ENCODE measurements around the gene TRIM5. TPM values are rescaled to one million over a fixed set of nuclear protein-coding genes. Genes with fewer than 3 reads are reported as not detected.
"Not testable (repeated sequence)": the region's sequence is repeated elsewhere in the genome, so short reads cannot be mapped to it uniquely, and the experiment has no call there.

The TRIM5 gene
- total and polyA plus RNA-seq, 5 experiments from 2014 or later: 9.6 to 41.8 (median 10.4) TPM

DNA sequence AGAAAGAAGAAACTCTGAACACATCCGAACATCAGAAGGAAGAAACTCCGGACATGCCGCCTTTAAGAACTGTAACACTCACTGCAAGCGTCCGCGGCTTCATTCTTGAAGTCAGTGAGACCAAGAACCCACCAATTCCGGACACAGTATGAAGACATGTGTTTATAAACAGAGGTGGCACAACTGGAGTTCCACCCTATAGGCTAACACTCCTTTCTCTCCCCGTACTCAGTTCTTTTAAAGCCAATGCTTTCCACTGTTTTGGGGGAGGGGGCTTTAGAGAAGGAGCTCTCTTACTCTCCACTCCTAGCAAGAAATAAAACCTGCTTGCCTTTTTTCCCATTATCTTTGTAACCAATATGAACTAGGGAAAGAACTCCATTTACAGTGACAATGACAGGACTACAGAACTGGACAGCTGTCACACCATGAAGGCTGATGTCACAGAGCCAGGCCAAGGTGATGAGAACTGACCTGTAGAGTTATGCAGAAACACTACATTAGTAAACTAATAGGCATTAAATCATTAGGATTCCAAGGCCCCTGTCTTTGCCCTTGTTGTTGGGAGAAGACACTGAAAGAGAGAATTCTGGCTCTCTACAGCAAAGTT lies 733 bp downstream of the TRIM5 start:
- POLR2A ChIA-PET: interaction anchor here (0.6 to 1.5 kb wide), 8 partner anchors 9 to 60 kb away, joined by 3 to 4 read pairs (median 3); partner anchors contain the start of gene TRIM34
- peaks cover 21 to 76% (median 63%) of the 10 kb centered on the region in 4 donors for H3K4me1 Mint-ChIP-seq
- H3K27ac Mint-ChIP-seq: peak overlapping the region; percentile 67 to 98 (median 96)
- H3K27me3 Mint-ChIP-seq: no peaks in the 10 kb centered on the region
- ATAC-seq: peak in 1 of 2 donors; percentile 9
- H3K9me3 Mint-ChIP-seq: no peaks in the 10 kb centered on the region
- peak overlapping the region; percentile 89 to 97 (median 94) for H3K4me3 Mint-ChIP-seq
- peak in 1 of 10 donors; percentile 2 for DNase-seq
- peaks cover 7 to 23% (median 8%) of the 10 kb centered on the region in 3 donors for H3K36me3 Mint-ChIP-seq

DNA sequence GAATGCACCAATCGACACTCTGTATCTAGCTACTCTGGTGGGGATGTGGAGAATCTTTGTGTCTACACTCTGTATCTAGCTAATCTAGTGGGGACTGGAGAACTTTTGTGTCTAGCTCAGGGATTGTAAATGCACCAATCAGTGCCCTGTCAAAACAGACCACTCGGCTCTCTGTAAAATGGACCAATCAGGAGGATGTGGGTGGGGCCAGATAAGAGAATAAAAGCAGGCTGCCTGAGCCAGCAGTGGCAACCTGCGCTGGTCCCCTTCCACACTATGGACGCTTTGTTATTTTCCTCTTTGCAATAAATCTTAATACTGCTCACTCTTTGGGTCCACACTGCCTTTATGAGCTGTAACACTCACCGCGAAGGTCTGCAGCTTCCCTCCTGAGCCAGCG lies 1.3 kb downstream of the TRIM5 start:
- H3K27ac Mint-ChIP-seq: peak overlapping the region; percentile 67 to 98 (median 96)
- H3K4me3 Mint-ChIP-seq: peak overlapping the region; percentile 89 to 97 (median 94)
- peak in 6 of 10 donors; percentile 7 to 46 (median 30) for DNase-seq
- peaks cover 22 to 76% (median 64%) of the 10 kb centered on the region in 4 donors for H3K4me1 Mint-ChIP-seq
- H3K27me3 Mint-ChIP-seq, POLR2A ChIA-PET, H3K9me3 Mint-ChIP-seq, ATAC-seq: not testable (repeated sequence)
- peaks cover 10 to 28% (median 13%) of the 10 kb centered on the region in 3 donors for H3K36me3 Mint-ChIP-seq

GRCh38 chr11:5682890-5683441 lies 1.9 kb downstream of the TRIM5 start:
- DNase-seq, POLR2A ChIA-PET, H3K9me3 Mint-ChIP-seq, ATAC-seq, H3K27me3 Mint-ChIP-seq: not testable (repeated sequence)
- peaks cover 20 to 77% (median 61%) of the 10 kb centered on the region in 4 donors for H3K4me1 Mint-ChIP-seq
- peak overlapping the region in 4 of 10 donors; percentile 67 to 97 (median 94) for H3K27ac Mint-ChIP-seq
- peak overlapping the region in 7 of 10 donors; percentile 89 to 97 (median 97) for H3K4me3 Mint-ChIP-seq
- peaks cover 17 to 34% (median 20%) of the 10 kb centered on the region in 3 donors for H3K36me3 Mint-ChIP-seq

- Mint-ChIP-seq H3K36me3 (peaks cover 26 to 55% (median 36%) of the 10 kb centered on the region in 3 donors), H3K4me3 (no peak overlapping the region), H3K9me3 (peaks cover 0 to 5% (median 0%) of the 10 kb centered on the region in 9 donors), H3K4me1 (peaks cover 15 to 62% (median 47%) of the 10 kb centered on the region in 4 donors), H3K27ac (peak overlapping the region in 4 of 10 donors; percentile 20 to 71 (median 40)), H3K27me3 (no peaks in the 10 kb centered on the region)
- no peak for DNase-seq
- POLR2A ChIA-PET: no interaction called here
- ATAC-seq: no peak
Measured at GRCh38 chr11:5679811-5680210, 5.1 kb downstream of the TRIM5 start.

DNA sequence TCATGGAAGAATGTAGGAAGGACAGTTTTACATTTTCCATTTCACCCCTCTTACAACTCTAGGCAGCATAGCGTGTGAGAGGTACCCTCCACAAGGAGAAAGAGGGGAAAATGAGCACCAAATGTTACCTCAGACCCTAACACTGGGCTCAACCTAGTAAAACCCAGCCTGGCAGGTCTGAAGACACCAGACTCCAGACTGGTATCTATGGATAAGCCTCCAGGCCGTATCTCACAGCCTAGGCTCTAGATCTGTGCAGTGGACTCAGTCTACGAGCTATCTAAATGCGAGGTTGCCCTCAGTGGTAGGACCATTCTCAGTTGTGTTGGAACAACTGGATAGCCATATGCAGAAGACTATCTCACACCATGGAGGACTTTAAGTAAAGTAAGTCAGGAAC lies 10.5 kb downstream of the TRIM5 start:
- H3K27me3 Mint-ChIP-seq: no peaks in the 10 kb centered on the region
- peaks cover 0 to 5% (median 0%) of the 10 kb centered on the region in 9 donors for H3K9me3 Mint-ChIP-seq
- ATAC-seq (no peak), DNase-seq (no peak)
- peak overlapping the region in 3 of 10 donors; percentile 9 to 22 (median 15) for H3K4me3 Mint-ChIP-seq
- peaks cover 10 to 35% (median 31%) of the 10 kb centered on the region in 4 donors for H3K4me1 Mint-ChIP-seq
- peak overlapping the region in 2 of 10 donors; percentile 3 to 42 for H3K27ac Mint-ChIP-seq
- H3K36me3 Mint-ChIP-seq: peaks cover 25 to 50% (median 46%) of the 10 kb centered on the region in 3 donors
- POLR2A ChIA-PET: no interaction called here

- POLR2A ChIA-PET: no interaction called here
- H3K27ac Mint-ChIP-seq: no peak overlapping the region
- H3K9me3 Mint-ChIP-seq: peaks cover 0 to 4% (median 0%) of the 10 kb centered on the region in 9 donors
- no peak for ATAC-seq
- no peaks in the 10 kb centered on the region for H3K27me3 Mint-ChIP-seq
- H3K36me3 Mint-ChIP-seq: peaks cover 14 to 41% (median 31%) of the 10 kb centered on the region in 3 donors
- no peak overlapping the region for H3K4me3 Mint-ChIP-seq
- no peak for DNase-seq
- peaks cover 6 to 20% (median 19%) of the 10 kb centered on the region in 4 donors for H3K4me1 Mint-ChIP-seq
Measured at GRCh38 chr11:5671831-5672230, 13.0 kb downstream of the TRIM5 start.

GRCh38 chr11:5666402-5666793 lies 18.5 kb downstream of the TRIM5 start:
- ATAC-seq (no peak), DNase-seq (no peak)
- POLR2A ChIA-PET: no interaction called here
- H3K36me3 Mint-ChIP-seq: peaks cover 16 to 57% (median 29%) of the 10 kb centered on the region in 3 donors
- no peaks in the 10 kb centered on the region for H3K27me3 Mint-ChIP-seq
- H3K4me1 Mint-ChIP-seq: peaks cover 0 to 1% (median under 1%) of the 10 kb centered on the region in 4 donors
- H3K4me3 Mint-ChIP-seq: no peak overlapping the region
- H3K27ac Mint-ChIP-seq: peak overlapping the region in 4 of 10 donors; percentile 2 to 53 (median 34)
- no peaks in the 10 kb centered on the region for H3K9me3 Mint-ChIP-seq

DNA sequence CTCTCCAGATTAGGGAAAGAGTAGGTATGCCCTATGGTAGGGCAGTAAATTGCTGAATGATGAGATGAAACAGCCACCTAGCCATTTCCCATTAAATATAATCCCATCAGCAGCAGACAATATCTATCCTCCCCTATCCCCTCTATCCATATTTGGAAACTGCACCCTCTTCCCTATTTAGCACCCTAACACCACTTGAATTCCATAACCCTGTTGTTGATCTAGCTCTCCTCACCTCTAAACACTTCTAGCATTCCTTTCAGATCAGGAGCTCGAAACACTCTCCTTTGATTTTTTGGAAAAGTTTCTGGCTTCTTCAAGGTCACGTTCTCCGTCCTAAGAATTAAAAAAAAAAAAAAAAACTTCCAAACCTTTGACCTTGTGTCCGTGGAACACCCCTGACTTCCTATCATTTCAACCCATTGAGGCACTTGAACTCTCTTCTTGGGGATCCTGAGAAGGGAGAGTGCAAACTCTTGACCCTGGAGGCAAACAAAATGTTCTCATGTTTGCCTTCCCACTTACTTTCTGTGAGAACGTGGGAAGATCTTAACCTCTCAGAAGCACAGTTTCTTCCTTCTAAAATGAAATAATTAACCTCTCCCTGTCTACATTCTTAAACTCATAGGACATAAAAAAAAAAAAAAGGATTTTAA lies 19.0 kb downstream of the TRIM5 start:
- no peak for DNase-seq
- Mint-ChIP-seq H3K4me3 (no peak overlapping the region), H3K9me3 (no peaks in the 10 kb centered on the region), H3K36me3 (peaks cover 16 to 60% (median 29%) of the 10 kb centered on the region in 3 donors), H3K27ac (peak overlapping the region in 4 of 10 donors; percentile 2 to 65 (median 24)), H3K27me3 (no peaks in the 10 kb centered on the region), H3K4me1 (peaks cover 0 to 3% (median under 1%) of the 10 kb centered on the region in 4 donors)
- POLR2A ChIA-PET: no interaction called here
- ATAC-seq: no peak

GRCh38 chr11:5665051-5665570 lies 19.8 kb downstream of the TRIM5 start:
- H3K9me3 Mint-ChIP-seq: no peaks in the 10 kb centered on the region
- H3K4me1 Mint-ChIP-seq: peaks cover 0 to 3% (median under 1%) of the 10 kb centered on the region in 4 donors
- no peak for ATAC-seq
- peaks cover 16 to 57% (median 24%) of the 10 kb centered on the region in 3 donors for H3K36me3 Mint-ChIP-seq
- H3K27ac Mint-ChIP-seq: peak overlapping the region in 1 of 10 donors; percentile 52
- no peaks in the 10 kb centered on the region for H3K27me3 Mint-ChIP-seq
- POLR2A ChIA-PET: no interaction called here
- no peak overlapping the region for H3K4me3 Mint-ChIP-seq
- no peak for DNase-seq

DNA sequence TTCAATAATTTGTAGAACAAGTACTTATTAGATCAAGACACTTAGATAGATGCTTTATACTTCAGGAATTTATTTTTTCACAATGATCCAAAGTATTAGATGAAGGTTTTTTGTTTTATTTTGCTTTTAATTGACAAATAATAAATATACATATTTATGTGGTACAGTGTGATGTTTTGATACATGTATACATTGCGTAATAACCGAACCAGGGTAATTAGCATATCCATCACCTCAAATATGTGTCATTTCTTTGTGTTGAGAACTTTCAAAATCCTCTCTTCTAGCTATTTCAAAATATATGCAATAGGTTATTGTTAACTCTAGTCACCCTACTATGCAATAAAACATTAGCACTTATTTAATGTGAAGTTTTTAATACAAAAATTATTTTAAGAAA lies 21.4 kb downstream of the TRIM5 start:
- ATAC-seq (no peak), DNase-seq (no peak)
- H3K36me3 Mint-ChIP-seq: peaks cover 16 to 50% (median 16%) of the 10 kb centered on the region in 3 donors
- POLR2A ChIA-PET: no interaction called here
- no peak overlapping the region for H3K27ac Mint-ChIP-seq
- H3K9me3 Mint-ChIP-seq: peaks cover 0 to 1% (median 0%) of the 10 kb centered on the region in 9 donors
- H3K27me3 Mint-ChIP-seq: no peaks in the 10 kb centered on the region
- H3K4me3 Mint-ChIP-seq: no peak overlapping the region
- peaks cover 0 to 5% (median 2%) of the 10 kb centered on the region in 4 donors for H3K4me1 Mint-ChIP-seq

GRCh38 chr11:5658318-5658717 lies 26.6 kb downstream of the TRIM5 start:
- H3K27ac Mint-ChIP-seq: no peak overlapping the region
- H3K4me3 Mint-ChIP-seq: no peak overlapping the region
- peaks cover 4 to 26% (median 9%) of the 10 kb centered on the region in 3 donors for H3K36me3 Mint-ChIP-seq
- ATAC-seq (no peak), DNase-seq (no peak)
- H3K4me1 Mint-ChIP-seq: peaks cover 0 to 5% (median 2%) of the 10 kb centered on the region in 4 donors
- H3K27me3 Mint-ChIP-seq: no peaks in the 10 kb centered on the region
- H3K9me3 Mint-ChIP-seq: peaks cover 0 to 3% (median 0%) of the 10 kb centered on the region in 9 donors
- POLR2A ChIA-PET: no interaction called here

DNA sequence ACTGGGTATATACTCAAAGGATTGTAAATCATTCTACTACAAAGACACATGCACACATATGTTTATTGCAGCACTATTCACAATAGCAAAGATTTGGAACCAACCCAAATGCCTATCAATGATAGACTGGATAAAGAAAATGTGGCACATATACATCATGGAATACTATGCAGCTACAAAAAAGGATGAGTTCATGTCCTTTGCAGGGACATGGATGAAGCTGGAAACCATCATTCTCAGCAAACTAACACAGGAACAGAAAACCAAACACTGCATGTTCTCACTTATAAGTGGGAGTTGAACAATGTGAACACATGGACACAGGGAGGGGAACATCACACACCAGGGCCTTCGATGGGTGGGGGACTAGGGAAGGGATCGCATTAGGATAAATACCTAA lies 27.9 kb downstream of the TRIM5 start:
- H3K27ac Mint-ChIP-seq, POLR2A ChIA-PET, ATAC-seq, DNase-seq, H3K4me3 Mint-ChIP-seq, H3K27me3 Mint-ChIP-seq, H3K4me1 Mint-ChIP-seq, H3K9me3 Mint-ChIP-seq: not testable (repeated sequence)
- peaks cover 8 to 16% (median 14%) of the 10 kb centered on the region in 3 donors for H3K36me3 Mint-ChIP-seq
